Activated CD4-positive, alpha-beta T cell treated with anti-CD3 and anti-CD28 coated beads, Interleukin-2, amount 50 U/mL, for 16 hours (primary cell): Measurements from ENCODE around the gene MED13L.
"Not testable (repeated sequence)": the region's sequence is repeated elsewhere in the genome, so short reads cannot be mapped to it uniquely, and the experiment has no call there.

Experiments
- DNase-seq: peaks from one replicate; pipeline ENCODE4 v3.0.0-alpha.2; 2020

MED13L gene

DNA sequence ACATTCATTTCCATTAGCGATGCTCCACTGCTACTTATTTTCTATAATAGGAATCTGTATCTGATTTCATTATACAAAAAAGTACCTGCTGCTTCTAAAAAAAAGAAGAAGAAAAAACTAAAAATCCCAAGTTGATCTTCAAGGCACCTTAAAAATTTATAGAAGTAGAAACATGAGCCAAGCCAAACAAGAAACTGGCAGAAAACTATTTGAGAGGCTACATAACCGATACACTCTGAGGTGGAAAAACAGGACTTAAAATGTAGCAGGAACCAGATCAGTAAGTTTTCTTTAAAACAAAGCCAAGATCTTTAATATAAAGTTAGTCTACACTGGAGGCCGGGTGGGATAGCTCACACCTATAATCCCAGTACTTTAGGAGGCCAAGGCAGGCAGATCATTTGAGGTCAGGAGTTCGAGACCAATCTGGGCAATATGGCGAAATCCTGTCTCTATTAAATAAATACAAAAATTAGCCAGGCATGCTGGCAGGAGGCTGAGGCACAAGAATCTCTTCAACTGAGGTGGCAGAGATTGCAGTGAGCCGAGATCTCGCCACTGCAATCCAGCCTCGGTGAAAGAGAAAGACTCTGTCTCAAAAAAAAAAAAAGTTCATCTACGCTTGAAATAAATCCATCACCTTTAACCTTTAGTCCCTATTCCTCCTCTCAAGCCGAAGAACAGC is 278.6 kb downstream of the MED13L start:
- no peak for DNase-seq

DNA sequence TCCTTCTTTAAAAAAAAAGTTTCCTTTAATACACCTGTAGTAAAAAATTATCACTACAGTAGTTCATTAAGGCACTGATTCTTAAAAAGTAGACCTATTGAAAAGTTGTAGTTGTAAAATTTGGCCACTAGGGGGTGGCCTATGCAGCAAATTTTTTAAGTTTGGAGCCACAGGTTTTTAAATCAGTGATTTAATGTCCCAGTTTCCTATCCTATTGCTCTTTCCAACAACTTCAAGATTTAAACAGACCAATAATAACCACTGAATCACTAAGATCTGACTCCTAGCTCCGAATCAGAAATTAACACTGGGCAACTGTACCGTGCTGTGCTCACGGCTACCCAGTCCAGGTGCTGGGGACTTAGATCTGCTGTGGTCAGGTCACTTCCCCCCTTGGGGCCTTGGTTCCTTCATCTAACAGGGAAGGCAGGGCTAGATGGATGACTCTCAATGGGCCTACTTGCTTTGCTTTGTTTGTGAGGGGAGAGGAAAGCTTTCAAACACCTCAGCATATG is 279.3 kb downstream of the MED13L start:
- peak; percentile 41 for DNase-seq

DNA sequence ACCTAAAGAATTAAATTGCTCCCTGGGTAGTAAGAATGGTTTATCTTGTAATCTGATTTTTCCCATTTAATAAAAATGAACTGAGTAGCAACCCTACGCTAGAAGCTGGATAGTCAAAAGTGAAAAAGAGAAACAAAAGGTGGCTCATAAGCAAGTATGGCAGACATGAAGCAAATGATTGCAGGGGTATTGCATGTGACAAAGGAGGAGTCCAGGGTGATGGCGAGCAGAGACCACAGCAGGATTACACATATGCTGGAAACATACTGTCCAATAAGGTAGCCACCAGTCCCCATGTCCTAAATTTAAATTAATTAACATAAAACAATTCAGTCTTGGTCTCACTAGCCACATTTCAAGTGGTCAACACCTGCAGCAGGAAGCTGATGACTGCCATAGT is 283.8 kb downstream of the MED13L start:
- DNase-seq: no peak

DNA sequence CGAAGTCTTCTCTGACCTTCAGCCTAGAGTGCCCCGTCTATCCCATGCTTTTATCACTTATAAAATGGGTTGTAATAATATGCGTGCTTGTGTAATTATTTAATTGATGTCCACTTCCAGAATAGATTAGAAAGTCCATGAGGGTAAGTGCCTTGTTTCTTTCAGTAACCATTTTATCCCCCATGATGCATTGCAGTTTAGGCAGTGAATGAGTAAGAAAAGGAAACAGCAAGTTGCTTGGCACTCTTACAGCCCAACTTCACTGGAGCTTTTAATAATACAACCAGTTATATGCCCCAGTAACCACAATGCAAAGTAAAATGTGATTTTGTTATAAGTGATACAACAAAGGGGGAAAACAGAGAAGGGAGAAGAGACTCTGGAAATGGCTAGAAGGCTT is 287.3 kb downstream of the MED13L start:
- DNase-seq: no peak

DNA sequence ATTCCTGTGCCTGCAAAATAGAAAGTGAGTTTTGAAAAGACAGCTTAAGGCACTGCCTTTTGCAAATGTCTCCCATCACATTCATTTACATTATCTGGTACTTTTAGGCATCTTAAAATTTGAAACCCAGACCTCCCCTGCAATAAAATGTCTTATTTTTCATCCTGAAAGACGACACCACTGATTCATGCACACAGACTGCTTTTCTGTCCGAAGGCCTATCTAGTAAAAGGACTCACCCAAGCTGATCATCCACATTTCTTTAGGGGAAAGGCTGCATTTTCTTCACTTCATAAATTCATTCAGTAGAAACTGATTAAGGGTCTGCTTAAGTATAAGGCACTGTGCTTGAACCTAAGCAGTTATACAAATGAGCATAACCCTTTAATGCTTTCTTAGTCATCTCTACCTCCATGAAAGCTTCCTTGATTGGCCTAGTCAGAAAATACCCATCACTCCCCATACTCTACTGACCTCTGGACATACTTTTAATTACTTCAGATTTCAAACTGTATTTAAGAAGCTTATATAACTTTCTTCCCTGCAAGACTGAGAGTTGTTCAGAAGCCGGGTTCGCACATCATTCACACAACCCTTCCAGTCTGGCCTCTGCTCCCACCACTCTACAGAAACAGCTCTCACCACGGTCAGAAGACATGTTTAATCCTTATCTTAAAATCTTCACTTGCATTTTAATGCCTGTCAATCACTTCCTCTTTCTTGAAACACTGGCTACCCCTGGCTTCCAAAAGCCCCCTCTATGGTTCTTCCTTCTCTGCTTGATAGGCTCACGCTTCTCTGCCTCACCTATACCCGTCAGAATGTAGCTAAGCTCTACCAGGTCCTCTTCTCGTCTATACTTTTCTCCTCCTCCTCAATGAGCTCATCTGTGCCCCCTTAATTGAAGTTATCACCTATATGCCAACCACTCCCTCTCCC is 288.6 kb downstream of the MED13L start:
- DNase-seq: no peak

DNA sequence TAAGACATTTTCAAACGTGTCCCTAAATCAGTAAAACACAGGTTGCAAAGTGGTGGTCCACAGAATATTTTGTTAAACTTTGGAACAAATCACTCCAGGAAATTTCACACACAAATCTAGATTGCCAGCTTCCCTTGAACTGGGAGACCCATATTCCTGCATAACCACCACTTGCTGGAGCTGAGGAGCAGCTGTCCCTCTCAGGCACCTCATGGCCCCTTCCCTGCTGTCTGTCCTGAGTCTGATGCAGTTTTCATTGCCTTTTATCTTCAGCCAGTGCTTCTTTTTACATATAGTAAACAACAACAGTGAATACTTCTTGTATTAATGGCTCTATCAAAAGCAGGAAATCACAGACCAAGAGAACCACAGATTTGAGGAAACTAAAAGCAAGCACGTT is 289.3 kb downstream of the MED13L start:
- DNase-seq: no peak

DNA sequence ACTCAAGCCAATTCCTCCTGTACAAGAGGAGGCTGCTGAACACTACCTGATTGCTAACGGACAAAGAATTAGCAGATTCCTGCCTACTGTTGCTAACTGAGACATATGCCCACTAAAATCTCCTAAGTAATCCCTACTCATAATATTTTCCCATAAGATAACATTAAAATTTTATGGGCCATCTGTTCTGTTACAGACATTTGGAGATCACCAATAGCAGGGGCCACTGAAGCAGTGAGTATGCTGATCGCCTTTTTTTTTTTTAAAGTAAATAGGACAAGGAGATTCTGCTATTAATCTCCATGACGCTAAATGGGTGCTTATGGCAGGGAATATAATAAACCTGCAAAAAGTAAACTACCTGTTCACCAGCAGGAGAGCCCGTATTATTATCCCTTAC is 292.9 kb downstream of the MED13L start:
- no peak for DNase-seq

DNA sequence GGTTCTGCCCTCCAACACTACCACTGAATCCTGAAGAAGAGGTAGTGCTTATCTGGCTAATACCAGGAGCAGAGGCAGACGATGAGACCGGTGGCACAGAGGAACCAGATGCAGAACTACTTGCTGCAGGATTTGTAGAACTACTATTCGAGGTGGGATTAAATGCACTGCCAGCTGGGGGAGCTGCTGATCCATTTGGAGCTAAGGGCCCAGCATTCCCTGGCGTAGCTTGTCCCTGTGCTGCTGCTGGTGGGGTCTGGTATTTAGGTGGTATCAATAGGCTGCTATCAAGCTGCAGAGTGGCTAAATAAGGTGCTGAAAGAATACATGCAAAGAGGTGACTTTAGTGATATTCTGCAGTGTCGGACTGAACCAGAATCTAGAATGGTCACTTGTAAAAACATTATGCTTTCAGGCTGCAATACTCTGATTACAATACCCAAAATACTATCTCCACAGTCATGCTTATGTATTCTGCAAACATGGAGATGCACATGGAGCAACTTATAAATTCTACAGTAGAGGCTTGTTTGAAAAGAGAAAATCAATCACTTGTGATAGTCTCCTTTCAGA is 294.2 kb downstream of the MED13L start:
- DNase-seq: no peak

DNA sequence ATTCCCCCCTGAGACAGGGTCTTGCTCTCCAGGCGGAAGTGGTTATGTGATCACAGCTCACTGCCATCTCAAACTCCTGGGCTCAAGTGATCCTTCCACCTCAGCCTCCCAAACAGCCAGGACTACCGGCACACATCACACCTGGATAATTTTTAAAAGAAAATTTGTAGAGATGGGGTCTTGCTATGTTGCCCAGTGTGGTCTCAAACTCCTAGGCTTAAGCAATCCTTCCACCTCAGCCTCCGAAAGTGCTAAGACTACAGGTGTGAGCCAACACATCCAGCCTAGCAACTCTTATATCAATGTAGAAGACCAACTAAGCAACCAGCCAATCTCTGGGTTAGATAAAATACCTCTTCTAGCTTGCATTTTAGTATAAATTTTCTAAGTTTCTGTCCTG is 297.2 kb downstream of the MED13L start:
- DNase-seq: no peak

DNA sequence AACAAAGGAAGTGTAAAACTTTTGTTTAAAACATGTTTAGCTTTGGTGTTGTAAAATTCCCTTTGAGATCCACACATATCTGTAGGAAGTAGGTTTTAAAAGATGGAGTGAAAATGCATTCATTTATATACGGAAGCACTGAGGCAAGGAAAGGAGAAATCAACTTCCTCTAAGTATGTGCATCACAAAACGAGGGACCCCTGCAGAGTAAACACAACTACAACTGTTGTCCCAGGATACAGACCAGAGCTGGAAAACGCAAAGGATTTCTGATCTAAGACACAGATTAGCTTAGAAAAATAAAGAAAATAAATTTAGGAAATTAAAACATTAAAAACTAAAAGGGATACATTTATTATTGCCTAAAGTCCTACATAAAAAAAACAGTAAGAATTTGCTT is 297.6 kb downstream of the MED13L start:
- no peak for DNase-seq

DNA sequence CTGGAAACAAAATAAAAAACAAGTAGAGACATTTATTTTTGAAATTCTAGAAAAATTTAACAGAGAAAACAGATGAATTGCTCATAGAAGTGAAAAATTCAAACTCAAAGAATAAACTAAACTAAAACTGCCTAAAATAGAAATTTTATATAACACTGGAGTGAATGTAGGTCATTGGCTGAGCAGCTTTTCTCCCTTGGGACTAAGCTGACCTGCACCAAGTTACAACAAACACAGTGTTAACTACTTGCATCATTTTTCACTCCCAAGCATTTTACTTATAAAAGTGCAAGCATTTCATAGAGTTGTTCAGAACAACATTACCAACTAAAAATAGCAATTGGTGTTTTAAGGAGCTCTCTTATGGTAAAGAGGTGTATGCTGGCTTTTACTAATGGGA is 298.1 kb downstream of the MED13L start:
- no peak for DNase-seq

DNA sequence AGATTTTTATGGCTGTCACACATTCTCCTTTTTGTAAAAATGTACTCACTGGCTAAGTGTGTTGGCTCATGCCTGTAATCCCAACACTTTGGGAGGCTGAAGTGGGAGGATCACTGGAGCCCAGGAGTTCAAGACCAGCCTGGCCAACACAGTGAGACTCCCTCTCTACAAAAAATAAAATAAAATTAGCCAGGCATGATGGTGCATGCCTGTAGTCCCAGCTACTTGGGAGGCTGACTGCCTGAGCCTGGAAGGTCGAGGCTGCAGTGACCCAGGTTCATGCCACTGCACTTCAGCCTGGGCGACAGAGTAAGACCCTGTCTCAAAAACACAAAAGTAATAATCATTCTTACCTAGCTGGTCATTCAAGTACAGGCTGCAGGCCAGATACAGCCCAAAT is 300.7 kb downstream of the MED13L start:
- DNase-seq: not testable (repeated sequence)

DNA sequence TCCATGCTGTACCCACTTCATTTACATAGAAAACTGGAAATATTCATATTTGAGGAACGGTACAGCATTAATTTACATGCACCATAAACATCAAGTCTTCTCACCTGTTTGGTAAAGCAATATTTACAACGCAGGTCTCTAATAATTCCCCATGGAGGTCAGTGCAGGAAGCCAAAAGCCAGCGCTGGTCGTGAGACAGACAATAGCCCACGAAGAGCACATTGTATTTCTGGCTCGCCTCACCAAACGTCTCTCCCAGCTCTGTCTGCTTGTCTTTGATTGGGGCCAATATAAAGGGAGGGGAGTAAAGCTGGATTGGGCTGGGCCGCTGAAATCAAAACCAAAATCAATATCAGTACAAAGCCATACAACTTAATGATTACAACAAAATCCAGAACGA is 302.1 kb downstream of the MED13L start:
- DNase-seq: no peak

DNA sequence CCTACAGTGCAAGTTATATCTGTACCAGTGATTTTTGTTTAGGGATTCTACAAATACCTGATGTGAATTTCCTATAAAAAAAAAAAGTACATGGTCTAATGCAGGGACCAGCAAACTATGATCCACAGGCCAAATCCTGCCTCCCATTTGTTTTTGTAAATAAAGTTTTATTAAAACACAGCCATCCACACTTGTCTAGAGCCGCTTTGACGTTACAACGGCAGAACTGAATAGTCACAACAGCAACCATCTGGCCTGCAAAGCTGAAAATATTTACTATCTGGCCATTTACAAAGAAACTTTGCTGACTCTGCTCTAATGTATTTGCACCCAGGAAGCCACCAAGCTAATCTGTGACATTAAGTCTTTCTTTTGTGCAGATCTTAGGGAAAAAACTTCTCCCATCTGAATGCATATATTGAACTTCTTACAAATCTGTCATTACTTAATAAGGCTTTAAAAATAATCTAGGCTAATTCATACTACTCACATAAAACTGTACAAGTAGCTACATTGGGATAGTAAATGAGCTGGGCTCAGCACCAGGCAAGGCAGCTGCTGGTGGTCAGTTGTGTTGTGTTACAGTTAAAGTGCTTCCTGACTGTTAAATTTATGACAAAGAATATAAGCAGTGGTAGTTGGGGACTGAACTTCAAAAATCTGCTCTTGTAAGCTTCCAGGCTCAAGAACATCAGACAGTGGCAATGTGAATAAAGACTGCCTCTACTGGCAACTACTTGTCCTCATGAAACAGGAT is 303.3 kb downstream of the MED13L start:
- DNase-seq: no peak

DNA sequence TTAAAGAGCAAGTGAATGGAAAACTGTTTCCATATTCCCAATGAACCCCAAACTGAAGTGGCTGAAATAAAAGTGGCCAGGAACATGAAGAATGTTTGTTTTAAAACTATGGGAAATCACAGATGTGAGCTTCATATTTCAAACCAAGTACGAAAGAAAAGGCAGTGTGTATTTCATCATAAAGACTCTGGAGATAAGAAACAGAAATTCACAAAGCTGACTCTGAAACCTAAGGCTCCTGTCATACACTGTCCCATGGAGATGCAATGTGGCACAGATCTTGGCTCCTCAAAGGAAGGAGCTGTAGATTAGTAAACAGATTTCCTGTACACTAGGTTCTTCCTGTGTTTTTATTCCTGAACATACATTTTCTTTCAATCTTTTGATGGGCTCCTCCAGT is 304.4 kb downstream of the MED13L start:
- DNase-seq: no peak

DNA sequence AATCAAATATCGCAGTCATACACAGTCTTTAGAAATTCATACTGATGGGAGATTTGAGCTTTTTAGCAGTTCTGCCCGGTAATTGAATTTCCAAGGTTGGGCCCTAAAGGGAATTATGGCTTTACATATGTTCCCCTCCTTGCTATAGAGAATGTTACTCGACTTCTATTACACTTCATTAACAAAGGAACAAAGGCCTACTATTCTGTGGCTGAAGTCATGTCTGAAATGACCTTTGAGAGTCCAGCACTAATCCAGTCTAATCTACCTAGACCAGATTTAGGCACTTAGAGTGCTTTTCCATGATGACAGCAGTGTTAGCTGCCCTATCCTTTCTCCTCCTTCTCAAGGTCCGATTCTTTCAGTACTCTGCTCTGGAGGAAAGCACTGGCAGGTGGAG is 305.3 kb downstream of the MED13L start:
- no peak for DNase-seq

DNA sequence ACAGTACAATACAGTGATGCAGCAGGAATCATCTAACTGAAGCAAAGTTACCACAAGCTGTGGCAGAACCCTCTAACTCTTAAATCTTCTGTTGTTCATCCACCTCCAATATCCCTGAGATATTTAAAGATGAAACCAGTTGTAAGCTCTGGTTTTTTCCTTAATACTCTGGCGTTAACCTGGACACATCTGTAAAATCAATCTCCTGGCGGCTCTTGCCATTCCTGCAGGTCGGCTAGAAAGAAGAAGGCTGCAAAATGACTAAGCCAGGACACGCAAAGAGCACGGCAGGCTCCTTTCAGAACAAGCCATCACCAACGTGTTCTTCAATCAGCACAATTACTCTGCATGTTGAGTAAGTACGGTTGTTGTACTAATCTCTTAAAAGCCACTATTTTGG is 309.3 kb downstream of the MED13L start:
- DNase-seq: no peak

DNA sequence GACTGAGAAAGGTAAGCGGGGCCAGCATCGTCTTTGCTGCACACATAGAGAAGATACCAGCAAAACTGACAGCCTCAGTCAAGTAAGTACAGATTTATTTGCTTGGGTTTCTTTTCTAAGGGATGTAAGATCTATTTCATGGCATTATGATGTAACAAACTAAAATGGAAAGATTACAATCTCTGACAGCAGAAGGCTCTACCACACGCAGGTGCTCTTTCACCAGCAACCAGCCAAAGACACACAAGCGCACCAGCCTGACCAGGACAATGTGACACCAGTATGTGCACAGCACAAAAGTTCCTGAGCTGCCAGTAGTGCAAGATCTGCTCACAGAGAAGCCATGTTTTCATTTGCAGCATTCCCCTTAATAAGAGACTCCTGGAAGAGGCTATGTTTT is 311.1 kb downstream of the MED13L start:
- no peak for DNase-seq

DNA sequence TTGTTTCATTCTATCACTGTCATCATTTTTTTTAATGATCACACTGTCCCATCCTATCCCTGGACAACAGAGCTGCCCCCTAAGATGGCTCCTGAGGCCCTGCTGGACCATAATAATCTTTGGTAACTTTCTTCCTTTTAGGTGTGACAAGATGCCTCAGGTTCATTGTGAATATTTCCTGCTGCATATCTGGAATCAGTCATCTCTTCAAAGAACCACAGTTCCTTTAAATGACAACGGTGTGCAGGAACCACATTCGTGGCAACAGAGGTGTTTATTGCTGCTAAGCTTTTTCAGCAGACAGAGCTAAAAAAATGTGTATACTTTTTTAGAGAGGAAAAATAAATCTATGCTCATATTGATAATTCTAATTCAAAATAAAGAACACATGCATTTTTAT is 312.9 kb downstream of the MED13L start:
- peak; percentile 45 for DNase-seq

DNA sequence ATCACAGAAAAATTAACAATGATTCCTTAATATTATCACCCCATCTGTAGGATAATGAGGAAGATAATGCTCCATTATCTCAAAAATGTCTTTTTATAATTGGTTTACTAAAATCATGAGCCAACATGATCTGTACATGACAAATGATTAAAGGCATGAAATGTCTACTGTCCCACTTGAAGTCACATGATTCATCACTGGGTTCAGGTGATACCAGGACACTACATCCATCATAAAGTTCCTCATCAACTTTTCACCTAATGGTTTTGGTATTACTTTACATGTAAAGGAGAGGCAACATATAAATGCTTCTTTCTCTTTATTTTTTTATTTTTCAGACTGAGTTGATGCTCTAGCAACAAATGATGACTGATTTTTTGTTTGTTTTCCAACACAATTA is 313.3 kb downstream of the MED13L start:
- no peak for DNase-seq

DNA sequence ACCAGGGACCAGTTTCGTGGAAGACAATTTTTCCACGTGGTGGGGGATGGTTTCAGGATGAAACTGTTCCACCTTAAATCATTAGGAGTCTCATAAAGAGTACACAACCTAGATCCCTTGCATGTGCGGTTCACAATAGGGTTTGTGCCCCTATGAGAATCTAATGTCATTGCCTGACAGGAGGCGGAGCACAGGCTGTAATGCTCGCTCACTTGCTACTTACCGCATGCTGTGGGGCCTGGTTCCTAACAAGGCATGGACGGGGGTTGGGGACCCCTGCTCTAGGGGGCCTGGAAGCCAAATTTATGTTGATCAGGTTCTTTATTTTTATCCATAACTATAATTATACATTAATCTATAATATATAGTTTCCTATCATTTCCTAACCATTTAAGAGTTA is 315.3 kb downstream of the MED13L start:
- no peak for DNase-seq

DNA sequence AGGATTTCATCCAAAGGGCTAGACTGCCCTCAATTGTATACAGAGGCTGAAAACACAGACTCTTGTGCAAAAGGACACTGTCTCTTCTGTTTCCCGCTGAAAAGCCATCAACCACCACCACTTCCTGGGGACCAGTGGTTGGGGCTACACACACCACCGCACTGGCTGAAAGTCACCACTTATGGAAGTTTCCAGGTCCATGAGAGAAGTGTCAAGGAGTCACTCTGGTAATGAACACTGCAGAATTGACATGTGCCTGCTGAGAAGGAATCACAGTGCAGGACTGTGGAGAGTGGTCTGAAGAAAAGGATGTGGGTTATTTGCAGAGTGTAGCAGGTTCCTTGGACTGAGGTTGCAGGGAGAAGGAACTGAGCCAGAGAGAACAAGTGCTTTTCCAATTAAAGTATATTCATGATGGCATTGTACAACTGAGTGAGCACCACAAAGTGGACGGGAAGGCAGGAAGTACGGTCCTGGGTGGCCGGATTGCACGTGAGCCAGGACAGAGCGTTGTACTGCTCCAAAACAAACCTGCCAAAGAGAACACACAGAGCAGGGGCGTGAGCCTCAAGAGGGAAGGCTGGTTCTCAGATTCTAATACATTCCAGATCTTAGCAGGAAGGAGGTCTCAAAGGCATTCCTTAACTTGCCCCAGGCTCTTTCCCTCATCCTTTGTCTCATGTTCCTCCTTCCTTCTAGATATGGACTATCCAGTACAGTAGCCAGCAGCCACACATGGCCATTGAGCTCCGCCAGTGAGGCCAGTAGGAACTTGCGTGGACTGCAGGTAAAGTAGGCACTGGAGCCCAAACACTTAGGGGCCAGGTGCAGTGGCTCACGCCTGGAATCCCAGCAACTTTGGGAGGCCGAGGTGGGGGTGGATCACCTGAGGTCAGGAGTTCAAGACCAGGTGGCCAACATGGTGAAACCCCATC is 316.4 kb downstream of the MED13L start:
- peak; percentile 37 for DNase-seq
